Heart right ventricle (tissue), 16 donors: ENCODE data around the gene SGSH. TPM values are rescaled to one million over a fixed set of nuclear protein-coding genes. Genes with fewer than 3 reads are reported as not detected.

Experiments
- ATAC-seq, 8 donors: fragments of 200-7000 bp; cut with Tn5 transposase; one replicate each; pipeline ENCODE4 v1.9.1; 2020; ENCODE audit warnings: mild to moderate bottlenecking in 8 of 8, moderate library complexity in 8 of 8, moderate number of reproducible peaks in 1 of 8
- DNase-seq, 2 donors: peaks; one replicate each; pipeline ENCODE4 v3.0.0-alpha.2; 2020
- H3K27ac ChIP-seq, 10 donors: fragments of 200-600 bp; sonication (generic) in 2 of 10; one replicate each; pipeline versions ENCODE4 v1.5.0 to v1.8.0; 2020 to 2022; ENCODE audit warnings: mild to moderate bottlenecking in 3 of 10
- H3K27me3 ChIP-seq, 7 donors: fragments of 200-600 bp; one replicate each; pipeline ENCODE4 v1.8.0; 2021 to 2022; ENCODE audit warnings: mild to moderate bottlenecking in 2 of 7
- H3K36me3 ChIP-seq, 9 donors: fragments of 200-600 bp; sonication (generic) in 1 of 9; one replicate each; pipeline versions ENCODE4 v1.5.0 to v1.8.0; 2020 to 2022; ENCODE audit warnings: mild to moderate bottlenecking in 2 of 9
- H3K4me1 ChIP-seq, 9 donors: fragments of 200-600 bp; sonication (generic) in 1 of 9; one replicate each; pipeline versions ENCODE4 v1.5.0 to v1.8.0; 2020 to 2022; ENCODE audit warnings: mild to moderate bottlenecking in 4 of 9
- H3K4me3 ChIP-seq, 10 donors: fragments of 200-600 bp; sonication (generic) in 2 of 10; one replicate each; pipeline versions ENCODE4 v1.5.0 to v1.8.0; 2020 to 2022; ENCODE audit warnings: mild to moderate bottlenecking in 7 of 10, moderate library complexity in 2 of 10
- H3K9me3 ChIP-seq, 11 donors: fragments of 200-600 bp in 10 of 11; sonication (generic) in 2 of 11; one replicate each; pipeline versions ENCODE4 v1.5.0 to v1.8.0; 2013 to 2022; ENCODE audit warnings: mild to moderate bottlenecking in 2 of 11, control low read depth in 1 of 11, moderate library complexity in 1 of 11
- WGBS, 2 donors: extraction: QIAGEN DNeasy Blood & Tissue Kit; methylation state at CpG; one replicate each; pipeline ENCODE4 v1.1.7; 2013; ENCODE audit warnings: inconsistent platforms in 1 of 2; 5-methylcytosine and 5-hydroxymethylcytosine counted together
- intact Hi-C, 10 donors: fragments of 100-400 bp; cut with DNase I; formaldehyde crosslinking; loops; one replicate each; pipeline versions ENCODE4 v1.11.1 to v1.14.2; 2022
- polyA plus RNA-seq, 2 donors: library from polyadenylated mRNA; stranded (reverse); fragments of 200-250 nt; gene quantifications; one replicate each; pipeline ENCODE4 v1.2.3, GENCODE V29; 2013
- total RNA-seq, 10 donors: library from RNA; stranded (reverse); fragmentation: NEBNext Ultra II Directional in 3 of 10; extraction: Animal tissue kit (Norgen Biotek cat#: 25700) in 3 of 10; gene quantifications; one replicate each; pipeline versions ENCODE4 v1.2.1 to v1.2.4, GENCODE V29; 2021 to 2023
- TF ChIP-seq, protein P1 (sequence below), 9 donors: fragments of 200-600 bp; sonication (generic) in 2 of 9; IDR thresholded peaks; one replicate each; pipeline versions ENCODE4 v1.5.0 to v1.8.0; 2021 to 2022; ENCODE audit warnings: antibody characterized with exemption in 9 of 9, mild to moderate bottlenecking in 5 of 9, moderate library complexity in 1 of 9
- donor health status: Arrhythmogenic right ventricular cardiomyopathy.
- donor health status: ischemic (EF 13 %, LVEDD 7.1; RV severe dilation, severe dysfunction).
- donor health status: healthy with polysubstance abuse.
- donor health status: DM: no; HTN: yes; CAD: no.
- donor health status: DM: no; HTN: no; CAD: no.
- donor health status: ischemic (EF 25% LVEDD 6.9; RV normal size, moderate dysfunction).
- donor health status: ischemic (EF 25% LVEDD 5.7; RV mildly dilated, moderate dysfunction).
- donor health status: healthy.
- donor health status: DM: yes; HTN: yes; CAD: no.
- donor health status: Ischemic cardiomyopathy.
- donor health status: ischemic (EF 35%, LVEDD 5.7; RV mildly dilated, moderate dysfunction).
- donor health status: nonischemic (EF 11% LVEDD 7.7; RV severe dilation, severe dysfunction).
- donor health status: DM: yes; HTN: yes; CAD: no.
- donor health status: PGD.
- donor health status: ischemic (EF 29% LVEDD 5.4; RV normal size, mild dysfunction).
- donor health status: nonischemic (EF 23%, LVEDD 6.1; RV moderate dilation, normal function).

The SGSH gene
- total and polyA plus RNA-seq, 12 donors, result 7.3 to 21.7 (median 14.0) TPM

DNA sequence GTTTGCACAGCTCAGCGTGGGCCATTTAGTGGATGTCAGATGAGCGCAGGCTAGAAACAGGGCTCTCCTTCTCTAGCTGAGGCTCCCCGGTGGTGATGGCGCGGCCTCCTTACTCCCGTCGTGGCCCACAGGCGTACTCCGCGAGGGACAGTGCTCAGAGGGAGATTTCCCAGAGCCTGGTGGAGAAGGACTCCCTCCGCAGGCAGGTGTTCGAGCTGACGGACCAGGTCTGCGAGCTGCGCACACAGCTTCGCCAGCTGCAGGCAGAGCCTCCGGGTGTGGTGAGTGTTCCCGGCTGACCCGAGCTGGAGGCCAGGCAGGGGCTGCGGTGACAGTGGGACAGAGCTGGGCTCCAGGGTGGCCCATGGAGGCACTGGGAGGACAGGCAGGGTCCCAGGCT, 28.9 kb downstream of the SGSH start:
- H3K27me3 ChIP-seq, result peaks cover 0 to 38% (median 8%) of the 10 kb centered on the region in 7 donors
- 79 to 82% methylated on average over 20 of the region's 20 CpGs for WGBS, 2 donors
- no peaks in the 10 kb centered on the region for H3K9me3 ChIP-seq
- ATAC-seq, result no peak
- H3K4me1 ChIP-seq, result peaks cover 5 to 44% (median 23%) of the 10 kb centered on the region in 9 donors
- H3K4me3 ChIP-seq, result no peak overlapping the region
- DNase-seq, result no peak
- no peaks in the 10 kb centered on the region for H3K36me3 ChIP-seq
- intact Hi-C loops, result no loop called here
- peak overlapping the region in 1 of 10 donors; percentile 27 for H3K27ac ChIP-seq
- TF ChIP-seq, protein P1, sequence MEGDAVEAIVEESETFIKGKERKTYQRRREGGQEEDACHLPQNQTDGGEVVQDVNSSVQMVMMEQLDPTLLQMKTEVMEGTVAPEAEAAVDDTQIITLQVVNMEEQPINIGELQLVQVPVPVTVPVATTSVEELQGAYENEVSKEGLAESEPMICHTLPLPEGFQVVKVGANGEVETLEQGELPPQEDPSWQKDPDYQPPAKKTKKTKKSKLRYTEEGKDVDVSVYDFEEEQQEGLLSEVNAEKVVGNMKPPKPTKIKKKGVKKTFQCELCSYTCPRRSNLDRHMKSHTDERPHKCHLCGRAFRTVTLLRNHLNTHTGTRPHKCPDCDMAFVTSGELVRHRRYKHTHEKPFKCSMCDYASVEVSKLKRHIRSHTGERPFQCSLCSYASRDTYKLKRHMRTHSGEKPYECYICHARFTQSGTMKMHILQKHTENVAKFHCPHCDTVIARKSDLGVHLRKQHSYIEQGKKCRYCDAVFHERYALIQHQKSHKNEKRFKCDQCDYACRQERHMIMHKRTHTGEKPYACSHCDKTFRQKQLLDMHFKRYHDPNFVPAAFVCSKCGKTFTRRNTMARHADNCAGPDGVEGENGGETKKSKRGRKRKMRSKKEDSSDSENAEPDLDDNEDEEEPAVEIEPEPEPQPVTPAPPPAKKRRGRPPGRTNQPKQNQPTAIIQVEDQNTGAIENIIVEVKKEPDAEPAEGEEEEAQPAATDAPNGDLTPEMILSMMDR (IDR thresholded peaks at IDR 0.05), result no peak

- no peak for DNase-seq
- Histone ChIP-seq H3K4me1 (peaks cover 5 to 44% (median 23%) of the 10 kb centered on the region in 9 donors), H3K9me3 (no peaks in the 10 kb centered on the region), H3K27ac (no peak overlapping the region), H3K36me3 (no peaks in the 10 kb centered on the region), H3K27me3 (peaks cover 0 to 38% (median 8%) of the 10 kb centered on the region in 7 donors), H3K4me3 (no peak overlapping the region)
- TF ChIP-seq, protein P1 (IDR thresholded peaks at IDR 0.05), result no peak
- intact Hi-C loops, result no loop called here
- 91 to 94% methylated on average over 10 of the region's 10 CpGs for WGBS, 2 donors
- no peak for ATAC-seq
Observed at GRCh38 chr17:80190716-80191115, 29.4 kb downstream of the SGSH start.

DNA sequence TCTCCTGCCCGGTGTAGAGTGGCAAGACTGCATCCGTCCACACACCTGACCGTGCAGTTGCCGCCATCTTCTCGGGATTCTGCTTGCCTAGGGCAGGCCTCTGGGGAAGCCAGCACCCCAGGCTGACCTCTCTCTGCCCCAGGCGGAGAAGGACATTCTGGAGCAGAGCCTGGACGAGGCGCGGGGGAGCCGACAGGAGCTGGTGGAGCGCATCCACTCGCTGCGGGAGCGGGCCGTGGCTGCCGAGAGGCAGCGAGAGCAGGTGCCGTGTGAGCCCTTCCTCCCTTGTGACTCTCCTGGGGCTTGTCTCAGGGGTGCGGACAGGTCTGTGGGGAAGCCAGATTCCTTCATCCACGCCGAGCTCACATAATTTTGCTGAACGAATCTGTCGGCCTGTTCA, 30.5 kb downstream of the SGSH start:
- Histone ChIP-seq H3K27me3 (peaks cover 0 to 31% (median 8%) of the 10 kb centered on the region in 7 donors), H3K4me1 (peaks cover 5 to 44% (median 23%) of the 10 kb centered on the region in 9 donors), H3K4me3 (no peak overlapping the region), H3K27ac (no peak overlapping the region), H3K36me3 (no peaks in the 10 kb centered on the region), H3K9me3 (no peaks in the 10 kb centered on the region)
- TF ChIP-seq, protein P1 (IDR thresholded peaks at IDR 0.05), result no peak
- no peak for DNase-seq
- ATAC-seq, result no peak
- intact Hi-C loops, result loop anchor here in 1 of 10 donors (5.0 kb wide), 1 partner anchor 42 kb away; the partner anchor contains the start of gene EIF4A3
- 73 to 76% methylated on average over 23 of the region's 23 CpGs for WGBS, 2 donors

- peak; percentile 72 for DNase-seq
- Histone ChIP-seq H3K27ac (peak overlapping the region in 6 of 10 donors; percentile 37 to 71 (median 67)), H3K9me3 (no peaks in the 10 kb centered on the region), H3K4me1 (peaks cover 5 to 41% (median 23%) of the 10 kb centered on the region in 9 donors), H3K27me3 (peaks cover 0 to 27% (median 8%) of the 10 kb centered on the region in 7 donors), H3K4me3 (peak overlapping the region in 6 of 10 donors; percentile 22 to 32 (median 29)), H3K36me3 (no peaks in the 10 kb centered on the region)
- intact Hi-C loops, result loop anchor here in 1 of 10 donors (5.0 kb wide), 1 partner anchor 40 kb away; the partner anchor contains the start of gene EIF4A3
- TF ChIP-seq, protein P1 (IDR thresholded peaks at IDR 0.05), result no peak
- ATAC-seq, result peak; percentile 75 to 90 (median 86)
- WGBS, 2 donors, result 38 to 45% methylated on average over 18 of the region's 18 CpGs
Observed at GRCh38 chr17:80187515-80187941, 32.6 kb downstream of the SGSH start.
